PC-9 (cell line): ENCODE measurements around the gene UNC45A.

ENCODE experiments used
- EZH2 ChIP-seq: fragments of 200-600 bp; sonication (generic); IDR thresholded peaks from 2 replicates; pipeline ENCODE4 v1.8.0; 2017; ENCODE audit warnings: antibody characterized with exemption, low read depth
- TF ChIP-seq, protein P1 (sequence below): fragments of 200-600 bp; sonication (generic); conservative IDR thresholded peaks from 2 replicates; pipeline ENCODE4 v1.6.1; 2017; ENCODE audit warnings: mixed run types, antibody characterized with exemption, mild to moderate bottlenecking, moderate library complexity

DNA sequence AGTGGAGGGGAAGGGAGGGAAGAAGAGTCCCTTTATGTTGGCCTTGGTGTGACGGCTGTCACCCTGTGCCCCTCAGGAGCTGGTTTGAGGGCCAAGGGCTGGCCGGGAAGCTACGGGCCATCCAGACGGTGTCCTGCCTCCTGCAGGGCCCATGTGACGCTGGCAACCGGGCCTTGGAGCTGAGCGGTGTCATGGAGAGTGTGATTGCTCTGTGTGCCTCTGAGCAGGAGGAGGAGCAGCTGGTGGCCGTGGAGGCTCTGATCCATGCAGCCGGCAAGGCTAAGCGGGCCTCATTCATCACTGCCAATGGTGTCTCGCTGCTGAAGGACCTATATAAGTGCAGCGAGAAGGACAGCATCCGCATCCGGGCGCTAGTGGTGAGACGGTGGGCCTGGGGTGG lies 11.5 kb downstream of the UNC45A start:
- TF ChIP-seq, protein P1, sequence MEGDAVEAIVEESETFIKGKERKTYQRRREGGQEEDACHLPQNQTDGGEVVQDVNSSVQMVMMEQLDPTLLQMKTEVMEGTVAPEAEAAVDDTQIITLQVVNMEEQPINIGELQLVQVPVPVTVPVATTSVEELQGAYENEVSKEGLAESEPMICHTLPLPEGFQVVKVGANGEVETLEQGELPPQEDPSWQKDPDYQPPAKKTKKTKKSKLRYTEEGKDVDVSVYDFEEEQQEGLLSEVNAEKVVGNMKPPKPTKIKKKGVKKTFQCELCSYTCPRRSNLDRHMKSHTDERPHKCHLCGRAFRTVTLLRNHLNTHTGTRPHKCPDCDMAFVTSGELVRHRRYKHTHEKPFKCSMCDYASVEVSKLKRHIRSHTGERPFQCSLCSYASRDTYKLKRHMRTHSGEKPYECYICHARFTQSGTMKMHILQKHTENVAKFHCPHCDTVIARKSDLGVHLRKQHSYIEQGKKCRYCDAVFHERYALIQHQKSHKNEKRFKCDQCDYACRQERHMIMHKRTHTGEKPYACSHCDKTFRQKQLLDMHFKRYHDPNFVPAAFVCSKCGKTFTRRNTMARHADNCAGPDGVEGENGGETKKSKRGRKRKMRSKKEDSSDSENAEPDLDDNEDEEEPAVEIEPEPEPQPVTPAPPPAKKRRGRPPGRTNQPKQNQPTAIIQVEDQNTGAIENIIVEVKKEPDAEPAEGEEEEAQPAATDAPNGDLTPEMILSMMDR, result no peak
- TF ChIP-seq EZH2, result no peak
